Keratinocyte (primary cell): ENCODE data around the gene TPI1. TPM values are rescaled to one million over a fixed set of nuclear protein-coding genes. Genes with fewer than 3 reads are reported as not detected.

Source experiments
- DNase-seq: peaks from one replicate; pipeline ENCODE4 v3.0.0-alpha.2; 2011; ENCODE audit warnings: low read depth, missing footprints, low spot score
- FAIRE-seq: peaks from 2 replicates; lab custom pipeline; 2011; peaks lifted over from hg19 to GRCh38; lab: Jason Lieb, UNC
- H2AFZ ChIP-seq: 2 replicates; pipeline ENCODE4 v1.6.0; 2012; ENCODE audit warnings: low read length, control low read depth, inconsistent platforms; ENCODE audit not compliant: control insufficient read depth
- H3K27ac ChIP-seq: 2 replicates; pipeline ENCODE4 v1.5.1; 2011; ENCODE audit warnings: low read length; ENCODE audit not compliant: control insufficient read depth, insufficient read depth
- H3K27me3 ChIP-seq: 3 replicates; pipeline ENCODE4 v1.6.0; 2011; ENCODE audit warnings: low read length; ENCODE audit not compliant: control insufficient read depth, insufficient read depth; ENCODE audit errors: extremely low read depth
- H3K36me3 ChIP-seq, 2 experiments: 2 replicates in 1 of 2; 3 replicates in 1 of 2; pipeline ENCODE4 v1.5.1; 2011; ENCODE audit warnings: low read length in 2 of 2, mild to moderate bottlenecking in 1 of 2; ENCODE audit not compliant: control insufficient read depth in 2 of 2, insufficient read depth in 2 of 2; ENCODE audit errors: extremely low read depth in 1 of 2
- H3K4me1 ChIP-seq: 3 replicates; pipeline ENCODE4 v1.5.1; 2011; ENCODE audit warnings: low read length; ENCODE audit not compliant: control insufficient read depth, insufficient read depth; ENCODE audit errors: extremely low read depth
- H3K4me2 ChIP-seq: 3 replicates; pipeline ENCODE4 v1.6.0; 2011; ENCODE audit warnings: low read depth, low read length; ENCODE audit not compliant: control insufficient read depth, insufficient read depth; ENCODE audit errors: extremely low read depth
- H3K4me3 ChIP-seq, 3 experiments: fragments of 200-600 bp in 1 of 3; sonication (generic) in 1 of 3; 2 replicates in 2 of 3; 3 replicates in 1 of 3; pipeline ENCODE4 v1.5.1; 2011 to 2016; ENCODE audit warnings: low read length in 3 of 3, mild to moderate bottlenecking in 3 of 3, control low read depth in 2 of 3, inconsistent platforms in 1 of 3, low read depth in 1 of 3, mixed read lengths in 1 of 3, mixed run types in 1 of 3, moderate library complexity in 1 of 3; ENCODE audit not compliant: control insufficient read depth in 2 of 3, insufficient read depth in 2 of 3; ENCODE audit errors: extremely low read depth in 1 of 3
- H3K79me2 ChIP-seq: 2 replicates; pipeline ENCODE4 v1.6.0; 2012; ENCODE audit warnings: low read length; ENCODE audit not compliant: control insufficient read depth, insufficient read depth
- H3K9ac ChIP-seq: 3 replicates; pipeline ENCODE4 v1.6.0; 2011; ENCODE audit warnings: low read length; ENCODE audit not compliant: control insufficient read depth, insufficient read depth; ENCODE audit errors: extremely low read depth
- H3K9me1 ChIP-seq: 3 replicates; pipeline ENCODE4 v1.6.0; 2011; ENCODE audit warnings: low read length; ENCODE audit not compliant: control insufficient read depth, insufficient read depth; ENCODE audit errors: extremely low read depth
- H3K9me3 ChIP-seq: 2 replicates; pipeline ENCODE4 v1.5.1; 2012; ENCODE audit warnings: low read depth, low read length; ENCODE audit not compliant: control insufficient read depth
- H4K20me1 ChIP-seq: 3 replicates; pipeline ENCODE4 v1.6.0; 2011; ENCODE audit warnings: low read length; ENCODE audit not compliant: control insufficient read depth, insufficient read depth; ENCODE audit errors: extremely low read depth
- CTCF ChIP-seq, 3 experiments: IDR thresholded peaks in 1 of 3; conservative IDR thresholded peaks in 1 of 3; optimal IDR thresholded peaks in 1 of 3; 2 replicates in 2 of 3; 3 replicates in 1 of 3; pipeline versions ENCODE3 to v1.5.1; 2011; ENCODE audit warnings: low read length in 3 of 3, mild to moderate bottlenecking in 3 of 3, moderate library complexity in 2 of 3, control low read depth in 1 of 3, inconsistent platforms in 1 of 3; ENCODE audit not compliant: insufficient read depth in 2 of 3; ENCODE audit errors: extremely low read depth in 1 of 3
- EZH2 ChIP-seq: IDR thresholded peaks from one replicate; pipeline ENCODE4 v1.6.1; 2012; ENCODE audit warnings: inconsistent platforms, mild to moderate bottlenecking, low read length, moderate library complexity
- dilution Hi-C: fragments of 300-500 bp; cut with MboI; formaldehyde crosslinking; loops from one replicate; pipeline ENCODE4 v1.7.0; 2020; ENCODE audit warnings: low sequenced_read_pairs; ENCODE audit not compliant: extremely low pct_ligation_motif_present
- polyA minus RNA-seq, 3 experiments: library from RNA; depleted of rRNA, polyadenylated mRNA; stranded (reverse); fragments of >200 nt; gene quantifications; 1 replicate in 1 of 3; 2 replicates in 1 of 3; 3 replicates in 1 of 3; pipeline ENCODE4 v1.2.3, GENCODE V29; 2011
- polyA plus RNA-seq, 5 experiments: library from polyadenylated mRNA; depleted of rRNA in 3 of 5; stranded (reverse) in 3 of 5; stranded (forward) in 1 of 5; unstranded in 1 of 5; fragments of >200 nt; gene quantifications; 1 replicate in 1 of 5; 2 replicates in 3 of 5; 3 replicates in 1 of 5; pipeline versions ENCODE4 v1.2.1 to v1.2.3, GENCODE V29; 2011 to 2012; ENCODE audit warnings: missing spikeins in 2 of 5, low read depth in 1 of 5, low replicate concordance in 1 of 5

Gene TPI1
- polyA plus RNA-seq (1,218 to 2,229 TPM (median 1,551 TPM) in 3 replicates), polyA minus RNA-seq (1,325 to 2,073 TPM (median 1,599 TPM) in 3 replicates)
- polyA plus RNA-seq (2011; ENCODE audit: low read depth) = 265 TPM
- 1,209 and 1,293 TPM in 2 replicates for polyA plus RNA-seq (2011; cell fraction: cytosol; rRNA removed)
- 796 and 920 TPM in 2 replicates for polyA plus RNA-seq (2011; cell fraction: nucleus; rRNA removed)
- polyA plus RNA-seq (2012; ENCODE audit: low replicate concordance) = 546 and 816 TPM in 2 replicates
- polyA minus RNA-seq (2011; cell fraction: cytosol; rRNA and poly(A)+ RNA removed) = 656 TPM
- polyA minus RNA-seq (2011; cell fraction: nucleus; rRNA and poly(A)+ RNA removed) = 245 and 276 TPM in 2 replicates

- Histone ChIP-seq H2AFZ (peak within 1 kb of the TSS; percentile 64), H4K20me1 (peaks cover 25% of the 10 kb centered on the region), H3K4me1 (peaks cover 41% of the 10 kb centered on the region), H3K27me3 (no peaks in the 10 kb centered on the region), H3K9me1 (no peaks in the 10 kb centered on the region), H3K9me3 (no peaks in the 10 kb centered on the region), H3K4me2 (peak within 1 kb of the TSS; percentile 97), H3K79me2 (peaks cover 40% of the 10 kb centered on the region), H3K4me3 (peak within 1 kb of the TSS; percentile 87 to 93 (median 88)), H3K27ac (peak within 1 kb of the TSS; percentile 62), H3K36me3 (peaks cover 29 to 32% of the 10 kb centered on the region in 2 experiments), H3K9ac (peak within 1 kb of the TSS; percentile 82)
- dilution Hi-C loops = no loop called here
- FAIRE-seq = no peak
- TF ChIP-seq EZH2 (no peak), CTCF (optimal IDR thresholded peaks at IDR 0.05 in 1 of 3, IDR thresholded peaks at IDR 0.05 in 1 of 3, conservative IDR thresholded peaks at IDR 0.05 in 1 of 3; ENCODE audit: extremely low read depth in 1 of 3, insufficient read depth in 2 of 3, low read length in 3 of 3) (no peak)
- no peak for DNase-seq
Measured at GRCh38 chr12:6867413-6868210, at the start of gene TPI1. Gene TPI1 (plus strand): TSS chr12:6867531. CDS start chr12:6867567, 36 bp downstream.

GRCh38 chr12:6817662-6818157, 49.6 kb upstream of the TPI1 start:
- H3K36me3 ChIP-seq = no peaks in the 10 kb centered on the region
- H3K4me1 ChIP-seq = no peaks in the 10 kb centered on the region
- H3K27me3 ChIP-seq = peaks cover 51% of the 10 kb centered on the region
- no peak overlapping the region for H3K9ac ChIP-seq
- DNase-seq (no peak), FAIRE-seq (no peak)
- no peaks in the 10 kb centered on the region for H3K9me1 ChIP-seq
- H3K9me3 ChIP-seq = no peaks in the 10 kb centered on the region
- no peak overlapping the region for H3K27ac ChIP-seq
- no peak for TF ChIP-seq CTCF (optimal IDR thresholded peaks at IDR 0.05 in 1 of 3, IDR thresholded peaks at IDR 0.05 in 1 of 3, conservative IDR thresholded peaks at IDR 0.05 in 1 of 3; ENCODE audit: extremely low read depth in 1 of 3, insufficient read depth in 2 of 3, low read length in 3 of 3)
- no peak for TF ChIP-seq EZH2
- no peak overlapping the region for H2AFZ ChIP-seq
- H3K4me2 ChIP-seq = no peak overlapping the region
- no peaks in the 10 kb centered on the region for H4K20me1 ChIP-seq
- no peak overlapping the region for H3K4me3 ChIP-seq
- dilution Hi-C loops = no loop called here
- H3K79me2 ChIP-seq = no peaks in the 10 kb centered on the region
